ENCODE results near the gene CEP55. TPM values are rescaled to one million over a fixed set of nuclear protein-coding genes. Genes with fewer than 3 reads are reported as not detected.
"Not testable (repeated sequence)": the region's sequence is repeated elsewhere in the genome, so short reads cannot be mapped to it uniquely, and the experiment has no call there.

Gene CEP55
- total RNA-seq, 3 donors from 2014 or later, result 1.3 to 11.7 (median 2.4) TPM

GRCh38 chr10:93464776-93465388 is 31.5 kb upstream of the CEP55 start:
- ATAC-seq, result no peak
- H3K36me3 ChIP-seq (ENCODE audit: low read depth), result no peaks in the 10 kb centered on the region
- TF ChIP-seq, protein P1, sequence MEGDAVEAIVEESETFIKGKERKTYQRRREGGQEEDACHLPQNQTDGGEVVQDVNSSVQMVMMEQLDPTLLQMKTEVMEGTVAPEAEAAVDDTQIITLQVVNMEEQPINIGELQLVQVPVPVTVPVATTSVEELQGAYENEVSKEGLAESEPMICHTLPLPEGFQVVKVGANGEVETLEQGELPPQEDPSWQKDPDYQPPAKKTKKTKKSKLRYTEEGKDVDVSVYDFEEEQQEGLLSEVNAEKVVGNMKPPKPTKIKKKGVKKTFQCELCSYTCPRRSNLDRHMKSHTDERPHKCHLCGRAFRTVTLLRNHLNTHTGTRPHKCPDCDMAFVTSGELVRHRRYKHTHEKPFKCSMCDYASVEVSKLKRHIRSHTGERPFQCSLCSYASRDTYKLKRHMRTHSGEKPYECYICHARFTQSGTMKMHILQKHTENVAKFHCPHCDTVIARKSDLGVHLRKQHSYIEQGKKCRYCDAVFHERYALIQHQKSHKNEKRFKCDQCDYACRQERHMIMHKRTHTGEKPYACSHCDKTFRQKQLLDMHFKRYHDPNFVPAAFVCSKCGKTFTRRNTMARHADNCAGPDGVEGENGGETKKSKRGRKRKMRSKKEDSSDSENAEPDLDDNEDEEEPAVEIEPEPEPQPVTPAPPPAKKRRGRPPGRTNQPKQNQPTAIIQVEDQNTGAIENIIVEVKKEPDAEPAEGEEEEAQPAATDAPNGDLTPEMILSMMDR (IDR thresholded peaks at IDR 0.05), result no peak
- intact Hi-C loops (cut with DNase I, micrococcal nuclease), result no loop called here
- H3K4me3 ChIP-seq, result no peak overlapping the region
- peaks cover 12% of the 10 kb centered on the region for H3K4me1 ChIP-seq (ENCODE audit: low read depth)
- H3K9me3 ChIP-seq, result no peaks in the 10 kb centered on the region
- DNase-seq, result no peak

GRCh38 chr10:93465806-93466675 is 30.4 kb upstream of the CEP55 start:
- DNase-seq (peak; percentile 81 to 90 (median 82)), ATAC-seq (peak; percentile 87)
- TF ChIP-seq, protein P1 (IDR thresholded peaks at IDR 0.05), result no peak
- H3K4me1 ChIP-seq (ENCODE audit: low read depth), result peaks cover 19% of the 10 kb centered on the region
- intact Hi-C loops (cut with DNase I, micrococcal nuclease), result no loop called here
- no peak overlapping the region for H3K4me3 ChIP-seq
- no peaks in the 10 kb centered on the region for H3K36me3 ChIP-seq (ENCODE audit: low read depth)
- no peaks in the 10 kb centered on the region for H3K9me3 ChIP-seq

- intact Hi-C loops (cut with DNase I, micrococcal nuclease); H3K36me3 ChIP-seq (ENCODE audit: low read depth); DNase-seq; ATAC-seq; H3K4me3 ChIP-seq; H3K9me3 ChIP-seq: not testable (repeated sequence)
- H3K4me1 ChIP-seq (ENCODE audit: low read depth), result peaks cover 31% of the 10 kb centered on the region
Measured at GRCh38 chr10:93467635-93468034, 28.8 kb upstream of the CEP55 start.

GRCh38 chr10:93468461-93469213 is 27.8 kb upstream of the CEP55 start:
- intact Hi-C loops (cut with DNase I, micrococcal nuclease), result no loop called here
- Histone ChIP-seq H3K4me1 (ENCODE audit: low read depth) (peaks cover 37% of the 10 kb centered on the region), H3K9me3 (no peaks in the 10 kb centered on the region), H3K4me3 (no peak overlapping the region), H3K36me3 (ENCODE audit: low read depth) (no peaks in the 10 kb centered on the region)
- DNase-seq, result no peak
- no peak for ATAC-seq
- TF ChIP-seq, protein P1 (IDR thresholded peaks at IDR 0.05), result no peak

GRCh38 chr10:93469454-93469853 is 27.0 kb upstream of the CEP55 start:
- no peak for ATAC-seq
- intact Hi-C loops (cut with DNase I, micrococcal nuclease), result no loop called here
- H3K9me3 ChIP-seq, result no peaks in the 10 kb centered on the region
- no peaks in the 10 kb centered on the region for H3K36me3 ChIP-seq (ENCODE audit: low read depth)
- TF ChIP-seq, protein P1 (IDR thresholded peaks at IDR 0.05), result no peak
- no peak for DNase-seq
- H3K4me1 ChIP-seq (ENCODE audit: low read depth), result peaks cover 37% of the 10 kb centered on the region
- H3K4me3 ChIP-seq, result no peak overlapping the region
